ENCODE results near the gene SPA17.

Gene SPA17

DNA sequence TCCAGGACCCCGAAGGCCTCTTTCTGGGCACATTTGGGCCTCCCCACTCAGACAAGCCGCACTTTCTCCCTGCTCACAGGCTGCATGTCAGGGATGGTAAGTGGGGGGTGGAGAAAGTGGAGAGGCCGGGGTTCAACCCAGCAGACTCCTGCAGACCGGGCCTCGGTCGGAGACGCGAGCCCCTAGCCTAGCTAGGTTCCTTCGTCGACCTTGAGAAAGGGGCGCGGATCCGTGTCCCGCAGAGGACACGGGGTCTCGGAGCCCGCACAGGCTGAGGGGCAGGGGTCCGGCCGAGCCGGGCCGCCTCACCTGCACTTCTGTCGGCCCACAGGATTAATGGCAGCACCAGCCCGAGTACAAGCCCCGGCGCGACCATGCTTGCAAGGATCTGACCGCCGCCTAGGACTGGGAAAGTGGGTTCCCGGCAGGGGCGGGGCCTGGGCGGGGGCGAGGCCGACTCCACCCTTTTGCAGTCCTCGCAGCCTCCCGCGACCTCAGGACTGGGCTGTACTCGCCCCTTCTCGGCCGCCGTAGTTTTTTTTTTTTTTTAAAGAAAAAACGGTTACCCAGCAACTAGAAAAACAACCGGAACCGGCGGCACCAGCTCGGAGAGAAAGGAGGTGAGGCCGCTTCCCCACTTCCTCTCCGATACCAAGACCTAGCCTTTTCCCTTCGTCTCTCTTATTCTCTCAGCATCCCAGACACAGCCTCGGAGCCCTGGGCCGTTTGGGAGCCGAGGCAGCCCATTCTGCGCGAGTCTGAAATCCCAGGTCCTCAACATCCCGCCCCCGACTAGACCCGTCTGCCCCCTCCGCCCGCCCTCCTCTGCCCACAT lies at the start of gene SPA17, which contains the start of gene SIAE:
Gene SPA17 (plus strand): TSS at position 572 of the 835 bp plus-strand sequence. CDS start 1,361 bp downstream, outside the sequence.
Gene SIAE (minus strand): TSS at position 407 of the 835 bp plus-strand sequence. CDS start 31 bp downstream, at position 376.
- DNase-seq (ENCODE audit: insufficient read length, low spot score) (peak; percentile 77), FAIRE-seq (no peak)
- peak; percentile 43; the same call in 1 of the 2 replicates for TF ChIP-seq POLR2A (IDR thresholded peaks at IDR 0.05; ENCODE audit: low read depth, low read length)

DNA sequence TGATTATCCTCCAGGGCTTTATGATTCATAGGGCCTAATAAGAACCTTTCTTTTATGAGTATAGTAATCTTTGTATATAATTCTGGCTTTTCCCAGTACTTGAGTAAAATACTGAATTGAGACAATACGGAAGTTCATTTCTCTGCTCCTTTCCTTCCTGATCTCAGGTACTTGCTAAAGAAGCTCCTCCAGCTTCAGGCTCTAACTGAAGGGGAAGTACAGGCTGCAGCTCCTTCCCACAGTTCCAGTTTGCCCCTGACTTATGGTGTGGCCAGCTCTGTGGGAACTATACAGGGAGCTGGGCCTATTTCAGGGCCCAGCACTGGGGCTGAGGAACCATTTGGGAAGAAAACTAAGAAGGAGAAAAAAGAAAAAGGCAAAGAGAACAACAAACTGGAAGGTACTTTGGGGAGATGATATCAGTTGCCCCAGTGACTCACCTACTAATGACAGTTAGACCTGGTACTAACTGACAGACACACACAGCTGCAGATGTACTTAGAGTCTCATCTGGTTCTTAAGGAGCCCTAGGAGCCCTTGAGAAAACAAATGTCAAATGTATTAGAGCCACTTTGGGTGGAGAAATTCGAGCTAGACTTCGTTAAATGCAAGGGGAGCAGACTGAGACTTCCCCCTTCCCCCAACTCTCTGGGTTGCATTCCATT lies 48.1 kb upstream of the SPA17 start:
- no peak for FAIRE-seq
- no peak for DNase-seq (ENCODE audit: insufficient read length, low spot score)
- no peak for TF ChIP-seq POLR2A (IDR thresholded peaks at IDR 0.05; ENCODE audit: low read depth, low read length)

DNA sequence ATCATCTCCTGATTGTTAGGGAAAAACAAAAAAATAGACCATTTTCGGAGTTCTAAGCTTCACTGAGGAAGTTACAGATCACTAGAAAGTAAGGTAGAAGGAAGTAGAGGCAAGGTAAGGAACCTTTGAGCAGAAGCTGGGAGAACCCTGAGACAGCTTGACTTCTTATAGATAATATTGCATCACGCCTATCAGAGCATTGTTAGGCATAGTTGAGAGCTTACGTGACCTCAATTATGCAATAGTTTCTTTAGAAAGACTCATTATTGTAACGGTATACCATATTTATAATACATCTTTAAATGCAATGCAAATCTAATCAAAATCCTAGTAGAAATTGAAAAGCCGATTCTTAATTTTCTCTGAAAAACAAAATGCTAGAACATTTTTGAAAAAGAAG lies 46.2 kb upstream of the SPA17 start:
- FAIRE-seq (no peak), DNase-seq (ENCODE audit: insufficient read length, low spot score) (no peak)
- TF ChIP-seq POLR2A (IDR thresholded peaks at IDR 0.05; ENCODE audit: low read depth, low read length), result no peak

DNA sequence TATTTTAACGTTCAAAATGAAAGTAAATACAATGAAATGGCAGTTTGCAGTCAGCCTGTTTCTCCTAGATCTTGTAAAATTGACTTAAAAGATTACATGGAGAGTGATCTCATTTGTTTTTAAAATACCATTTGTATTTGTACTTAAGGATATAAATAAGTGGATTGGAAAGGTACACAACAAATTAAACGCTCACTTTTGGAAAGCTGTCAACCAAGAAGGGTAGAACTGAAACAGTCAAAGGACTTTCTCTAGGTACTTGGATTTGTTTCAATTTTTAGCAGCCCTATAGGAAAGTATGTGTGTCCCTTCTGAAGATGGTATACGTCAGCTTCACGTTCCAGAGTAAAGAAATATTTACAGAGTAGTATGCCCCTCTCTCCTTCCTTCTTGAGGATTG lies 43.7 kb upstream of the SPA17 start:
- no peak for TF ChIP-seq POLR2A (IDR thresholded peaks at IDR 0.05; ENCODE audit: low read depth, low read length)
- DNase-seq (ENCODE audit: insufficient read length, low spot score) (no peak), FAIRE-seq (no peak)

DNA sequence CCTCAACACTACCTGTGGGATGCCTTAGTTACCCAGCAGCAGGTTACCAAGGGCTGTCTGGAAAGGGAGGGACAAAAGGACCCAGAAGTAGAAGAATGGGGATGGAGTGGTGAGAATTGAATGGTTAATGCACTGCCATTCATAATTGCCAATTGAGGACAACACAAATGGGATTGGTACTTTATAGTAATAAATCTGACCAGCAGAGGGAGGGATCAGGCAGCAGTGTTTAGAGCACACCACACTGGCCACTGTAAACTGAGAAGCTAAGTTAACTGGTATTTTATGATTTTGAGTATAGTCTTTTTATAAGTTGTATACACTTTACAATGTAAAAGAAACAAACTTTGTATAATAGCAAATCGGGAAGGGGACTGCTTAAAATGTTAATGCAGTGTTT lies 40.3 kb upstream of the SPA17 start:
- DNase-seq (ENCODE audit: insufficient read length, low spot score) (no peak), FAIRE-seq (no peak)
- no peak for TF ChIP-seq POLR2A (IDR thresholded peaks at IDR 0.05; ENCODE audit: low read depth, low read length)

DNA sequence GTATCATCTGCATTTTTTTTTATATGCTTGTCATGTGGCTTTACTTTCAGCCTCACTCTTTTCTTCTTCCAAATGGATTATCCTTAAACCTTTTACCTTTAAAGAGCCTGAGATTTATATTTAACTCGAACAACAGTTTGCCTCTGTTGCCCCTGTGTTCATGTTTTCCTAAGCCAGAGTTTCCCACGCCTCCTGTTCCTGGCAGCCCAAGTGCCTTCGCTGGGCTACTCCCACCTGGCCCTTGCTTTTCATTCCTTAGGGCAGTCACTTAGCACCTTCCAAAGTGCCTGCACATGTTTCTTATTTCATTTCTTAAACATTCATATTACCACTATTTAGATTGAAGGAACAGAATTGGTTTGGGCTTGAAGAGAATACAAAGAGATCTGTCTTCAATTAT lies 37.8 kb upstream of the SPA17 start:
- no peak for DNase-seq (ENCODE audit: insufficient read length, low spot score)
- no peak for FAIRE-seq
- TF ChIP-seq POLR2A (IDR thresholded peaks at IDR 0.05; ENCODE audit: low read depth, low read length), result no peak

DNA sequence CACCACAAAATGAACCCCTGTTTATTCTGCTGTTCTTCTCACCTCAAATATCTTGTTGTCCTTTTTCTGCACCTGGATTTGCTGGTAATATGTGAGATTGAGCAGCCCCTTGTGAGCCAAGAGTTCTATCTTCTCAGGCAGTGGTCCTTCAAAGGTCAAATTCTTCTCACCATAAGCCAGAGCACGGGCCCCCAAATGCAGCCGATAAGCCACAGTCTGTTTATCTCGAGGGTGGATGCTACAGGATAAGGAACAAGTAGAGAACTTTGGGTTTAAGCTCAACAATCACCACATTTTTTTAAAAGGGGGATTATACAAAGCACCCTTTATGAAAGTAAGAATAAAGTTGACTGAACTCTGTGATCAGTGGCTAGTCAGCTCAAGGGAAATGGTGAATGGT lies 35.2 kb upstream of the SPA17 start:
- no peak for TF ChIP-seq POLR2A (IDR thresholded peaks at IDR 0.05; ENCODE audit: low read depth, low read length)
- DNase-seq (ENCODE audit: insufficient read length, low spot score) (no peak), FAIRE-seq (no peak)

DNA sequence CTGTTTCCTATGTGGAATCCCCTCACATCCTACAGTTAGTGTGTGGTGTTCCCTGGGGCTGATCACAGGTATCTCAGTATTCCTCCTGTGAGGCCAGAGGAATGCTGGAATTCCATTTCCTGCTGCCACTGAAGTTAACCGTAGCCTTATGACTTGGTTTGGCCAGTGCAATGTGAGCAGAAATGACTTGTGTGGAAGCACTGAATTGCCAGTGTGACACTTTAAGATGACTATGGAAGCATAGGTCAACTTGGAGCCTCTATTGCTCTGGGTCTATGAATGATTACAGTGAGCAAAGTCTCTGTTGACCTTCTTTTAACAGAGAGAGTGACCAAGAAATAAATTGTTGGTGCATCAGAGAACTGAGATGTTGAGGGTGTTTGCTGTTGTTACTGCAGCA lies 34.5 kb upstream of the SPA17 start:
- DNase-seq (ENCODE audit: insufficient read length, low spot score) (no peak), FAIRE-seq (no peak)
- TF ChIP-seq POLR2A (IDR thresholded peaks at IDR 0.05; ENCODE audit: low read depth, low read length), result no peak

DNA sequence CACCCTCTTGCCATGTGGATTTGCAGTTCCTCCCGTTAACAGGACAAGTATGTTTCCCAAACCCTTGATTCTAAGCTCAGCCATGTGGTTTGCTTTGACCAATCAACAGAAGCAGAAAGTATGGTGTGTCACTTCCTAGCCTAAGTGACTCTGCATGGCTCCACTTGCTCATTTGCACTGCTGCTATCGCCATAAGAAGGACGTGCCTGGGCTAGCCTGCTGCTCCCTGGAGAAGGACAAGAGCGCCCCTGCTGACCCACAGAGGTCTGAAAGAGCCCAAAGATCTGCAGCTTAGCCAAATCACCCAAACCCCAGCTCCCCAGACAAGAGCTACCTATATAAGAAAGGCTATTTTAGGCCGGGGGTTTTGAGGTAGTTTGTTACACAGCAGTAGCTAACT lies 33.0 kb upstream of the SPA17 start:
- TF ChIP-seq POLR2A (IDR thresholded peaks at IDR 0.05; ENCODE audit: low read depth, low read length), result no peak
- FAIRE-seq (no peak), DNase-seq (ENCODE audit: insufficient read length, low spot score) (no peak)

DNA sequence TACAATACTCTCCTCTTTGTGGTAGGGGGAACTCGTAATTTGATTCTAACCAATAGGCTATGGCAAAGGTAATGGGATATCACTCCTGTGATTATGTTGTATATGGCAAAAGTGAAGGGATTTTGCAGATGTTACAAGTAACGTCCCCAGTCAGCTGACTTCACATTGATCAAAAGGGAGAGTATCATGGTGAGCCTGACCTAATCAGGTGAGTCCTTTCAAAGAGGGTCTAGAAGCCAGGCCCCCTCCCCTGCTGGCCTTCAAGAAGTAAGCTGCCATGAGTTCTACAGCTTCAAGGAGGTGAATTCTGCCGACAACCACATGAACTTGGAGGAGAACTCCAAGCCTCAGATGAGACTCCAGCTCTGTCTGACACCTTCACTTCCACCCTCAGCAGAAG lies 31.1 kb upstream of the SPA17 start:
- FAIRE-seq (no peak), DNase-seq (ENCODE audit: insufficient read length, low spot score) (no peak)
- no peak for TF ChIP-seq POLR2A (IDR thresholded peaks at IDR 0.05; ENCODE audit: low read depth, low read length)

DNA sequence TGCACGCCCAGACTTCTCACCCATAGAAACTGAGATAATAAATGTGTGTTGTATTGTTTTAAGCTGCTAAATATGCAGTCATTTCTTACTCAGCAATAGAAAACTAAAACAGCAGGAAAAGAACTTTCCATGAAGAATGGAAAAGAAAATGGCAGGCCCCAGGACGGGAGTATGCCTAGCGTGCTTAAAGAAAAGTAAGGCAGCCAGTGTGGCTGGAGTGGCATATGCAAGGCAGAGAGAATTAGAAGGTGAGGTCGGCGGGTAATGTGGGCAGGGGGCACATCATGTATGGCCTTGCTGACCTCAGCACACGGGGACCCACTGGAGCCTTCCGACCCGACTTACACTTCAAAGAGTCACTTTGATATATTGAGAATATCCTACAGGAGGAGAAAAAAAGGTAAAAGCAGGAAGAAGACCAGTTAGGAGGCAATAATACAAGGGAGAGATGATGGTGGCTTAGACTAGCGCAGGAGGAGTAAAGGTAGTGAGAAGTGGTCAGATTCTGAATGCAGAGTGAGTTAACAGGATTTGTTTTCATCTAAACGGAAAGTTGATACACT lies 30.6 kb upstream of the SPA17 start:
- no peak for TF ChIP-seq POLR2A (IDR thresholded peaks at IDR 0.05; ENCODE audit: low read depth, low read length)
- DNase-seq (ENCODE audit: insufficient read length, low spot score) (no peak), FAIRE-seq (no peak)

DNA sequence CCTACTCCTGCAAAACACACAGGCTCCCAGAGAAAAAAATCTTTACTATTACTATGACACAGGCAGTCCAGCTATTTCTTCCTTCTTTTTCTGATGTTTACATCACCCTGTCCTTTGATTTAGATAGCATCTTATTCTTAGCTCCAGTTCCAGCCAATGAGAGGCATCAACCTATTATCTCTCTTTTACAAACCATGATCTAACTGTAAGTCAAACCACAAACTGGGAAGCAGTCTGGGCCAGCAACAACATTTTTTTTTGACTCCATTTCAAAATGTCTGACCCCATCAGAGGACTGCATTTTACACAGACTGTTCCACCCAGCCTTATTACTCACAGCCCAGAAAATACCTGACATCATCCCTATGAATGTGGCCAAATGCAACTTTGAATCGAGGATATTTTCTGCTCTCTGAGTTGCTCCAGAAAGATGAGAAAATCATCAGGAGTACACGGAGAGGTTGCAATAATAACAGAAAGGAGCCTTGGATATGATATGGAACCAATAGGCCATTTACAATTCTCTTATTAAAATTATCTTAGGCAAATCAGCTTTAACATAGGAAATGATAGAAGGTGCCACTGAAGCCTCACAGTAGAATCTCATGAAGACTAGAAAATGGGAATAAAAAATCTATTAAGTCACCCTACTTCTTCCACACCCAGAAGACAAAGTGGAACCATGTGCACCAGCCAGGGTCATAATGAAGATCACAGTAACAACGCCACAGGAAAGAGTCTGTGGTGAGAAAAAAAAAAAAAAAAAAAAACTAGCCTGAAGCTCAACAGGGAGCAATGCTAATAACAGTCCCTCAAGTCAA lies 29.9 kb upstream of the SPA17 start:
- FAIRE-seq (peak; percentile 60), DNase-seq (ENCODE audit: insufficient read length, low spot score) (peak; percentile 7)
- TF ChIP-seq POLR2A (IDR thresholded peaks at IDR 0.05; ENCODE audit: low read depth, low read length), result no peak

DNA sequence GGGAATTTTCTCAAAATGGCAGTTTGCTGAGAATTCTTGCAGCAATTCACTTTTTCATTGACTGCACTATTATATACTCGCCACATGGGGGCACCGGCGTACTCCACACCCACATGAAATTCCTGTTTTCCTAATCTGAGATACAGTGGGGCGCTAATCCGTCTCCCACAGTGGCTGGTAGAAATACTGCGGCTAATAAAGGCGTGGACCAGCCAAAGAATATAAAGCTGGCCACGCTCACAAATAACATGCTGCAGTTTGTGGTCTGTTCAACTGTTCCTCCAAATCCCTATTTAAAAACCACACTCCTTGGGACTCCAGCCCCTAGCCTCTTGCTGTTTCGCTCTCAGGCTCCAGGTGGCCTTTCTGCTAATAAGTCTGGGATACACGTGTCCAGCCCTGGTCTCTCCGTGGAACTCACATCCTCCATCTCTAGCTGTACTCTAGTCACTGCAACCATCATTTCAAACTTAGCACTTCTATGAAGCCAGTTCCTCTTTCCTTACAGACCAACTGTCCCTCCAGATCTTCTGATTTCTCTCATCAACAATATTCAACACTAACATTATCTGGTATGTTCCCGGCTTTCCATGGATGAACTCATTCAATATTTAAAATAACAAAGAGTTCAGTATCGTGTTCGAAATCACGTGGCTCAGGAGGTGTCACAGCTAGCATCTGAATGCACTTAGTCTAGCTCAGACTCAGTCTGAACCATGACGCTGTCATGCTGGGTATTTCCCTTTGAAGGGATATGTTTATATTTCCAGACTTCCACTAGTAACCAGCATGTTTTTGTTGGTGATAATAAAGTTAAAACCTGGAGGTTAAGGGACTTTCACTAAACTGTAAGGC lies 29.1 kb upstream of the SPA17 start:
- no peak for TF ChIP-seq POLR2A (IDR thresholded peaks at IDR 0.05; ENCODE audit: low read depth, low read length)
- FAIRE-seq (peak; percentile 30), DNase-seq (ENCODE audit: insufficient read length, low spot score) (peak; percentile 12)
